22Rv1 (cell line): ENCODE data around the gene WDR27.

ENCODE experiments used
- ZFX ChIP-seq: fragments of 450-650 bp; IDR thresholded peaks from 2 replicates; pipeline ENCODE4 v1.6.1; 2017; ENCODE audit warnings: antibody characterized with exemption, borderline replicate concordance
- TF ChIP-seq, protein P1 (sequence below): fragments of 450-650 bp; IDR thresholded peaks from 2 replicates; pipeline ENCODE4 v1.5.1; 2017; ENCODE audit warnings: mild to moderate bottlenecking

DNA sequence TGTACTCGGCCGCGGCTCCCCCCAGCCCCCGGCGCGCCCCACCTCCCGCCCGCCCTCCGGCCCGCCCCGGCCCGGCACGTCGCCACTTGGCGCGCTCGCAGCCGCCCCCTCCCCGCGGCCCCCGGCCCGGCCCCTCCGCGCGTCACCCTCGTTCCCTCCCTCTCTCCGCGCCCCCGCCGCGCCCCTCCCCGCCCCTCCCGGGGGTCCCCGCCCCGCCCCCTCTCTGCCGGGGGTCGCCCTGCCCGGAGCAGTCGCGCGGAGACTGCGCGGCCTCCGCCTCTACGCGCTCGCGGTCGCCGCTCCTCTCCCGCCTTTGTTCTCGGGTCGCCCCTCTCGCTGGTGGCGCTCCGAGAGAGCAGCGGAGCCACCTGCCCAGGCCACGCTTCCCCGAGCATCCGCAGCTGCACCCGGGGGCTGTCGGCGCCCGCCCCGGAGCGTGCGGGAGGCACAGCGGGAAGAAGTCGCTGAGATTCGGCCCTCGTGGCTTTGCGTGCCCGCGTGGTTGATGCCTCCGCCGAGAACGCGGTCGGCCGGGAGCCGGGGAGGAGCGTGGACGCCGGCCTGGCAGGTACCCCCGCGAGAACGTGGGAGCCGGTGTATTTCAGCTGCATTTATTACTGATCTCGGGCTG is 22.8 kb upstream of the WDR27 start, which contains the start of gene PHF10:
- TF ChIP-seq, protein P1, sequence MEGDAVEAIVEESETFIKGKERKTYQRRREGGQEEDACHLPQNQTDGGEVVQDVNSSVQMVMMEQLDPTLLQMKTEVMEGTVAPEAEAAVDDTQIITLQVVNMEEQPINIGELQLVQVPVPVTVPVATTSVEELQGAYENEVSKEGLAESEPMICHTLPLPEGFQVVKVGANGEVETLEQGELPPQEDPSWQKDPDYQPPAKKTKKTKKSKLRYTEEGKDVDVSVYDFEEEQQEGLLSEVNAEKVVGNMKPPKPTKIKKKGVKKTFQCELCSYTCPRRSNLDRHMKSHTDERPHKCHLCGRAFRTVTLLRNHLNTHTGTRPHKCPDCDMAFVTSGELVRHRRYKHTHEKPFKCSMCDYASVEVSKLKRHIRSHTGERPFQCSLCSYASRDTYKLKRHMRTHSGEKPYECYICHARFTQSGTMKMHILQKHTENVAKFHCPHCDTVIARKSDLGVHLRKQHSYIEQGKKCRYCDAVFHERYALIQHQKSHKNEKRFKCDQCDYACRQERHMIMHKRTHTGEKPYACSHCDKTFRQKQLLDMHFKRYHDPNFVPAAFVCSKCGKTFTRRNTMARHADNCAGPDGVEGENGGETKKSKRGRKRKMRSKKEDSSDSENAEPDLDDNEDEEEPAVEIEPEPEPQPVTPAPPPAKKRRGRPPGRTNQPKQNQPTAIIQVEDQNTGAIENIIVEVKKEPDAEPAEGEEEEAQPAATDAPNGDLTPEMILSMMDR: no peak
- TF ChIP-seq ZFX: no peak
